IPS-15b (cell line): ENCODE data around the gene NLRC4.

Experiments
- H3K27me3 ChIP-seq: one replicate; pipeline ENCODE4 v1.6.1; 2013; ENCODE audit warnings: low read length; ENCODE audit not compliant: control insufficient read depth, insufficient read depth
- H3K36me3 ChIP-seq: one replicate; pipeline ENCODE4 v1.6.1; 2013; ENCODE audit warnings: low read length; ENCODE audit not compliant: control insufficient read depth, insufficient read depth
- H3K4me1 ChIP-seq: one replicate; pipeline ENCODE4 v1.6.1; 2013; ENCODE audit warnings: mild to moderate bottlenecking, low read length; ENCODE audit not compliant: control insufficient read depth, insufficient read depth
- H3K4me3 ChIP-seq: one replicate; pipeline ENCODE4 v1.5.1; 2013; ENCODE audit warnings: low read depth, low read length
- H3K9ac ChIP-seq: one replicate; pipeline ENCODE4 v1.6.1; 2013; ENCODE audit warnings: low read depth, mild to moderate bottlenecking, low read length
- H3K9me3 ChIP-seq: one replicate; pipeline ENCODE4 v1.6.1; 2013; ENCODE audit warnings: mild to moderate bottlenecking, low read length; ENCODE audit not compliant: control insufficient read depth, insufficient read depth

NLRC4 gene

GRCh38 chr2:32192418-32192817, 72.3 kb downstream of the NLRC4 start:
- H3K9me3 ChIP-seq, result no peaks in the 10 kb centered on the region
- no peaks in the 10 kb centered on the region for H3K27me3 ChIP-seq
- H3K4me1 ChIP-seq, result no peaks in the 10 kb centered on the region
- H3K4me3 ChIP-seq, result no peak overlapping the region
- H3K9ac ChIP-seq, result no peak overlapping the region
- no peaks in the 10 kb centered on the region for H3K36me3 ChIP-seq

DNA sequence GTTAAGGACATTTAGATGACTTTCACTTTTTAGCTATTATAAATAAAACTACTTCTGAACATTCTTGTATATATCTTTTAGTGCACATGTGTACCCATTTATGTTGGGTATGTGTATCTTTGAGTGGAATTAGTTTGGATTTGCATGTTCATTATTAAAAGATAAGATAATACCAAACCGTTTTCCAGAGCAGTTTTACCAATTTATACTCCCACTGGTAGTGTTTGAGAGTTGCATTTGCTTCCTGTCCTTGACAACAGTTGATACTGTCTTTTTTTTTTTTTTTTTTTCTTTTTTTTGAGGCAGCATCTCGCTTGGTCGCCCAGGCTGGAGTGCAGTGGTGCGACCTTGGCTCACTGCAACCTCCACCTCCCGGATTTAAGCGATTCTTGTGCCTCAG, 75.7 kb downstream of the NLRC4 start:
- Histone ChIP-seq H3K9ac (no peak overlapping the region), H3K4me1 (no peaks in the 10 kb centered on the region), H3K4me3 (no peak overlapping the region), H3K36me3 (no peaks in the 10 kb centered on the region), H3K27me3 (no peaks in the 10 kb centered on the region), H3K9me3 (no peaks in the 10 kb centered on the region)

- H3K4me1 ChIP-seq, result no peaks in the 10 kb centered on the region
- H3K9me3 ChIP-seq, result no peaks in the 10 kb centered on the region
- no peaks in the 10 kb centered on the region for H3K27me3 ChIP-seq
- H3K9ac ChIP-seq, result no peak overlapping the region
- no peak overlapping the region for H3K4me3 ChIP-seq
- H3K36me3 ChIP-seq, result peaks cover 4% of the 10 kb centered on the region
These were observed 82.0 kb downstream of the NLRC4 start for GRCh38 chr2:32182667-32183066.
